ENCODE measurements around the gene SETMAR.
"Not testable (repeated sequence)": the region's sequence is repeated elsewhere in the genome, so short reads cannot be mapped to it uniquely, and the experiment has no call there.

DNA sequence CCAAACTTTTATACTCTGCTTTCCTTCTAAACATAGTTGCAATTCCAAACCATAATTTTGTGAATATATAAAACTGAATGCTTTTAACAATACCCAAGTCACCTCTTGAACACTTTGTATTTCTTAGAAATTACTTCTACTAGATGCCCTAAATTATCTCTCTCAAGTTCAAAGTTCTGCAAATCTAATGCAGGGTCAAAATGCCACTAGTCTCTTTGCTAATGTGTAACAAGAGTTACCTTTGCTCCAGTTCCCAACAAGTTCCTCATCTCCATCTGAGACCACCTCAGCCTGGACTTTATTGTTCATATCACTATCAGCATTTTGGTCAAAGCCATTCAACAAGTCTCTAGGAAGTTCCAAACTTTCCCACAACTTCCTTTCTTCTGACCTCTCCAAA, 26.6 kb downstream of the SETMAR start:
- not testable (repeated sequence) for TF ChIP-seq CTCF (conservative IDR thresholded peaks at IDR 0.05 in 1 of 2, IDR thresholded peaks at IDR 0.05 in 1 of 2; ENCODE audit: extremely low read depth in 1 of 2, insufficient read depth in 1 of 2, low read depth in 1 of 2, low read length in 2 of 2); EZH2 (IDR thresholded peaks at IDR 0.05; ENCODE audit: borderline replicate concordance, low read length)

Measured in mammary epithelial cell (primary cell).